ENCODE results near the gene MORC2. TPM values are rescaled to one million over a fixed set of nuclear protein-coding genes. Genes with fewer than 3 reads are reported as not detected.

MORC2 gene
- polyA plus RNA-seq, 1 donor (not counting 4 experiments of a cell fraction or from before 2014, with no cell fraction given): 14.1 TPM

- H3K79me2 ChIP-seq (ENCODE audit: control insufficient read depth, insufficient read depth, low read length): no peaks in the 10 kb centered on the region
- no peaks in the 10 kb centered on the region for H4K20me1 ChIP-seq (ENCODE audit: control insufficient read depth, extremely low read depth, insufficient read depth, low read length)
- DNase-seq (ENCODE audit: low read depth, low spot score) (no peak), FAIRE-seq (no peak)
- dilution Hi-C loops (cut with MboI; ENCODE audit: extremely low pct_ligation_motif_present, low sequenced_read_pairs): no loop called here
- no peaks in the 10 kb centered on the region for H3K9me3 ChIP-seq (ENCODE audit: control insufficient read depth, low read depth, low read length)
- H3K4me2 ChIP-seq (ENCODE audit: control insufficient read depth, extremely low read depth, insufficient read depth, low read depth, low read length): no peak overlapping the region
- H3K27me3 ChIP-seq (ENCODE audit: control insufficient read depth, extremely low read depth, insufficient read depth, low read length): no peaks in the 10 kb centered on the region
- no peaks in the 10 kb centered on the region for H3K9me1 ChIP-seq (ENCODE audit: control insufficient read depth, extremely low read depth, insufficient read depth, low read length)
- no peak overlapping the region for H2AFZ ChIP-seq (ENCODE audit: control insufficient read depth, low read length)
- H3K9ac ChIP-seq (ENCODE audit: control insufficient read depth, extremely low read depth, insufficient read depth, low read length): no peak overlapping the region
- peaks cover 15% of the 10 kb centered on the region for H3K4me1 ChIP-seq (ENCODE audit: control insufficient read depth, extremely low read depth, insufficient read depth, low read length)
- TF ChIP-seq CTCF (optimal IDR thresholded peaks at IDR 0.05 in 1 of 3, IDR thresholded peaks at IDR 0.05 in 1 of 3, conservative IDR thresholded peaks at IDR 0.05 in 1 of 3; ENCODE audit: extremely low read depth in 1 of 3, insufficient read depth in 2 of 3, low read length in 3 of 3) (no peak), EZH2 (IDR thresholded peaks at IDR 0.05; ENCODE audit: low read length) (no peak)
- H3K36me3 ChIP-seq (ENCODE audit: control insufficient read depth in 2 of 2, extremely low read depth in 1 of 2, insufficient read depth in 2 of 2, low read length in 2 of 2): peaks cover 40 to 57% of the 10 kb centered on the region in 2 experiments
- no peak overlapping the region for H3K4me3 ChIP-seq (ENCODE audit: control insufficient read depth in 2 of 3, extremely low read depth in 1 of 3, insufficient read depth in 2 of 3, low read depth in 1 of 3, low read length in 3 of 3)
- no peak overlapping the region for H3K27ac ChIP-seq (ENCODE audit: control insufficient read depth, insufficient read depth, low read length)
Observed at GRCh38 chr22:30941363-30941740, 27.2 kb downstream of the MORC2 start.

GRCh38 chr22:30940685-30941362, 27.8 kb downstream of the MORC2 start:
- H3K4me2 ChIP-seq (ENCODE audit: control insufficient read depth, extremely low read depth, insufficient read depth, low read depth, low read length): no peak overlapping the region
- dilution Hi-C loops (cut with MboI; ENCODE audit: extremely low pct_ligation_motif_present, low sequenced_read_pairs): no loop called here
- no peaks in the 10 kb centered on the region for H3K79me2 ChIP-seq (ENCODE audit: control insufficient read depth, insufficient read depth, low read length)
- DNase-seq (ENCODE audit: low read depth, low spot score) (no peak), FAIRE-seq (no peak)
- no peak overlapping the region for H3K9ac ChIP-seq (ENCODE audit: control insufficient read depth, extremely low read depth, insufficient read depth, low read length)
- no peak overlapping the region for H2AFZ ChIP-seq (ENCODE audit: control insufficient read depth, low read length)
- H3K9me1 ChIP-seq (ENCODE audit: control insufficient read depth, extremely low read depth, insufficient read depth, low read length): no peaks in the 10 kb centered on the region
- peaks cover 9% of the 10 kb centered on the region for H3K4me1 ChIP-seq (ENCODE audit: control insufficient read depth, extremely low read depth, insufficient read depth, low read length)
- no peak overlapping the region for H3K27ac ChIP-seq (ENCODE audit: control insufficient read depth, insufficient read depth, low read length)
- no peak for TF ChIP-seq CTCF (optimal IDR thresholded peaks at IDR 0.05 in 1 of 3, IDR thresholded peaks at IDR 0.05 in 1 of 3, conservative IDR thresholded peaks at IDR 0.05 in 1 of 3; ENCODE audit: extremely low read depth in 1 of 3, insufficient read depth in 2 of 3, low read length in 3 of 3)
- no peak for TF ChIP-seq EZH2 (IDR thresholded peaks at IDR 0.05; ENCODE audit: low read length)
- H3K36me3 ChIP-seq (ENCODE audit: control insufficient read depth in 2 of 2, extremely low read depth in 1 of 2, insufficient read depth in 2 of 2, low read length in 2 of 2): peaks cover 41 to 56% of the 10 kb centered on the region in 2 experiments
- no peaks in the 10 kb centered on the region for H4K20me1 ChIP-seq (ENCODE audit: control insufficient read depth, extremely low read depth, insufficient read depth, low read length)
- H3K9me3 ChIP-seq (ENCODE audit: control insufficient read depth, low read depth, low read length): no peaks in the 10 kb centered on the region
- no peak overlapping the region for H3K4me3 ChIP-seq (ENCODE audit: control insufficient read depth in 2 of 3, extremely low read depth in 1 of 3, insufficient read depth in 2 of 3, low read depth in 1 of 3, low read length in 3 of 3)
- H3K27me3 ChIP-seq (ENCODE audit: control insufficient read depth, extremely low read depth, insufficient read depth, low read length): no peaks in the 10 kb centered on the region
